Activated T-cell treated with anti-CD3 and anti-CD28 coated beads for 48 hours (primary cell): Measurements from ENCODE around the gene GABPA.
"Not testable (repeated sequence)": the region's sequence is repeated elsewhere in the genome, so short reads cannot be mapped to it uniquely, and the experiment has no call there.

ENCODE experiments used
- DNase-seq: peaks from one replicate; pipeline ENCODE4 v3.0.0-alpha.2; 2020; ENCODE audit warnings: low read depth

GABPA gene

GRCh38 chr21:25734904-25735645 lies at the start of gene GABPA, which contains the start of gene ATP5PF:
TSS of gene GABPA (plus strand) at chr21:25734972. CDS start at chr21:25741599, 6,627 bp downstream.
TSS of gene ATP5PF (minus strand) at chr21:25734904. CDS start at chr21:25729794, 5,110 bp downstream.
- DNase-seq = peak; percentile 97

DNA sequence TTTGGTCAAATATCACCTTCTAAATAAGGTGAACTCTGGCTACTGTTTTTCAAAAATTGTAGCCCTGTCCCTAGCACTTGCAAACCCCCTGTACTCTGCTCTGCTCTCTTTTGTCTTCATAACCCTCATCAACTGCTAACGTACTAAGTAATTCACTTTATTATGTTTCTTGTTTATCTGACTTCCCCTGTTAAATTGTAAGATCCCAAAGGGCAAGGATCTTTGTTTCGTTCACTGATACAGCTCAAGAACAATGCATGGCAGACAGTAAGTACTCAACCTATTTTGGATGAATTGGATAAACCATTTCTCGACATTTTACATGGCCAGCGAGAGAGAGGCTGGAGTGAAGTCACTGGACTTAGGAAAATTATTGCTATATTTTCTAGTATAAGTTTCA lies 47.0 kb upstream of the GABPA start:
- no peak for DNase-seq

DNA sequence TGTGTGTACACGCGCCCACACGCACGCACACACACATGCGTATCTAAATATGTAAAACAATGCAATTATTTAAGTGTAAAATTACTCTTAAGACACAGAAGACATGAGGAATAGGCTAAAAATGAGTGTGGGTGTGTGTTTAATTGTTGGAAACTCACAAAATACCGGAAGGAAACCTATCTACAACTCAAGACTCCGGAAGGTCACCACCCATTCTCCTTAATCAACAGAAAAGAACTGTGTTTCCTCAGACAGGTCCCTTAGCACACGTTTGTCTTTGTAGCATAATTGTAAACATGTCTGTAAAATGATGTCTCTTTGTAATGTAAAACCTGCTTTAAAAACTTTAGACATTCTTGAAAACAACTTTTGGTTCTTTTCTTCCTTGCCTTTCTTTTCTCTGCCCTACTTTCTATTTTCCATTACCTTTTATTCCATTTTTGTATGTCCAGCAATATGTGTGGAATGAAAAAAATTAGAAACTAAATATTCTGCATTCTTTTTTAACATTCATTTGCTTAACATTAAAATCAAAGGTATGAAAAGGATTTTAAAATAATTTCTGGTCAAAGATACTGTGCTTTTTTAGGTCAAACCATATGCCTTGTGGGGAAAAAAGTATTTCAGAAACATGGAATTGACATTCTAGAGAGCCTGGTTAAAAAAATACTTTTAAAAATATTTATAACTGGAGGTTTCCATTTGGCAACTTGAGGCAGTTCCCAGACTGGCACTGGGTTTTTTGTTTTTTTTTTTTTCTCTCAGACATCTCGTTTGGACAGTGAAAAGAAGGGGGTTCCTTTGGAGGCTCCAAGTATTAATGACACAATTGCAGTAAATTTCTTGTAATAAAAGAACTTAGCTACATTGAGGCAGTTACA lies 46.3 kb upstream of the GABPA start:
- DNase-seq = no peak

DNA sequence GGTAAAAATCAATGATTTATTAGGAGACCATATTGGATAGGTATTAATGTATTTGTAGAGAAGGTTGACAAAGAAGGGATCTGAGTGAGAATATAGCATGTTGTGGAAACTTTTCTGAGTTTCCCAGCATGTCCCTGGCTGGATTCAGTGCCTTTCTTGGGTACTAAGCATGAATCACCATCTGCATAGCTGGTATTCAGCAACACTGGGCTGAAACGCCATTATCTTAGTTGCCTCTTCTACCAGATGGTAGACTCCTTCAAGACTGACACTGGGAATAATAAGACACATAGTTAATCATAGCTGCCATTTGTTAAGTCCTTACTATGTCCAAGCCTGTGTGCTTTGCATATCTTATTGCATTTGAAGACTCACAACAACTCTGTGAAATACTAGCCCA lies 45.5 kb upstream of the GABPA start:
- DNase-seq = no peak

GRCh38 chr21:25691976-25692375 lies 42.8 kb upstream of the GABPA start:
- no peak for DNase-seq

- not testable (repeated sequence) for DNase-seq
Measured at GRCh38 chr21:25695461-25695860, 39.3 kb upstream of the GABPA start.

DNA sequence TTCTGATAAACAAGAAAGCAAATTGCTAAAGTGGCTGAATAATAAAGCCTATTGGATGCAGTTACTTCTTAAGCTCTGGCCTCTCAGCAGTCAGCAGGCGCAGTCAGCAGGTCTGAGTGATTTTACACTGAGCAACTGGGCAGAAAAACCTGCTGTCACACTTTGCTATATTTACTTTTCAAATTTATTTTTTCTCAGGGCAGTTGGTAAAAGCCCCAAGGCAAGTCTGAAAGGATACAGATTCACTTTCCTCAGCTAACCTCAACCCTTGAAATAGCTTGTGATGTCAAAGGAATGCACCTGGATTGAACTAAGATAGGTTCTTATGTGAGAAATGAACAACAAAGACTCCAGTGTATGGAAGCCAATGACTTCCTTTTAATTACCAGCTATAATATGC lies 34.0 kb upstream of the GABPA start:
- no peak for DNase-seq

DNA sequence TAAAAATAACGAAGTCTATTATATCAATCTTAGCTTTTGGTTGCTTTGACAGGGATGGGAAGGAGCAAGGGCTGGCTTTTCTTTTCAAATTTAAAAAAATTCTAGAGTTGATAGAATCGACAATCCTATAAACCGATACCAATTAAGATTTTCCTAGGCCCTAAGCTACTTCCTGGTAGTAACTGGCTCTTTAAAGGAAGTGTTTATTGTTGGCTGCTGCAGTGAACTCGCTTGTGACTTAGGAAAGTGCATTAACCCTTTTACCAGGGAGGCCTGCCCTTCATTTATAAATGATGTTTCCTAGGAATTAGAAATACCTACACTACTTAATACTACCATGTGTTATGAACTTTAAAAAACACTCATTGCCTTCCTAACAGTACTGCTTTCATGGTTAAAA lies 33.2 kb upstream of the GABPA start:
- no peak for DNase-seq

DNA sequence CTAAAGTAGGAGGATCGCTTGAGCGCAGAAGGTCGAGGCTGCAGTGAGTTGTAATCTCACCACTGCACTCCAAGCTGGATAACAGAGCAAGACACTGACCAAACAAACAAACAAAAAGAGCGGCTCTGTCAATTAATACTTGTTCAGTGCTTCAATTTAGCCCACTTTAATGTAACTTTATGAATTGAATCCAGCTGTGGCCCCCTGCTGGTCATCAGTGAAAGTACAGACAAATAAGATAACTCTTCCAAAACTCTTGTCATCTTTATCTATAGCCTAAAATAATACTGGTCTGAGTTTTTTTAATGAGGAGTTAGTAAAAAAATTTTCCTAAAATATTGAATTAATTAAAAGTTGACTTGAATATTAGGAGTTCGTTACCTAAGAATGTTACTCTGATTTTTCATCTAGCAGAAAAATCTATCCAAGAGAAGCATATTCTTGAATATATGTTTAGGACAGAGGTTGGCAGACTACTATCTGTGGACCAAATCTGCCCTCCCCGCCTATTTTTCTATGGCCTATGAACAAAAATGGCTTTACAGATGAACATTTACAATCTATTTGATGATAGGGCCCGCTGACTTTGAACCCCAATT lies 26.2 kb upstream of the GABPA start:
- peak; percentile 12 for DNase-seq

GRCh38 chr21:25709684-25710265 lies 25.0 kb upstream of the GABPA start:
- no peak for DNase-seq

DNA sequence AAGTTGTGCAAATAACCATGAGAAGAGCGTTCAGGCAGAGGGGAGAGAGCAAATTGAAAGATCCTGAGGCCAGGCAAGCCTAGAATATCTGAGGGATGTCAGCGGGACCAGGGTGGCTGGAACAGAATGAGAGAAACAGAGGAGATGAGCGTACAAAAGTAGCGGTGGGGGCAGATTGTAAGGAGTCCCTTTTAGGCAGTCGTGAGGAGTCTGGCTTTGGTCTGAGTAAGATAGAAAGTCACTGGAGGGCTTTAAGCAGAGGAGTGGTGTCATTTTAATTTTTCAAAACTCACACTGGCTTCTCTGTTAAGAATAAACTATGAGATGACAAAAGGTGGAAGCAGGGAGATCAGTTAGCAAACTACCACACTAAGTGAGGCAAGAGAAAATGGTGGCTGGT lies 24.2 kb upstream of the GABPA start:
- no peak for DNase-seq

DNA sequence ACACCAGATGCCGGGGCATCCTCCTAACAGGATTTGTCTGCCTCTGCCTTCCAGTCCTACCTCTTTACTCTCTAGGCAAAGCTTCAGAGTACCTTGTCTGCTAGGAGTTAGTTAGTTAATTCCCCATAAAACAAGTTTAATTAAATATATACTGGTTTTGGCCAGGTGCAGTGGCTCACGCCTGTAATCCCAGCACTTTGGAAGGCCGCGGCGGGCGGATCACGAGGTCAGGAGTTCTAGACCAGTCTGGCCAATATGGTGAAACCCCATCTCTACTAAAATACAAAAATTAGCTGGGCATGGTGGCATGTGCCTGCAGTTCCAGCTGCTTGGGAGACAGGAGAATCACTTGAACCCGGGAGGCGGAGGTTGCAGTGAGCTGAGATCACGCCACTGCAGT lies 20.7 kb upstream of the GABPA start:
- not testable (repeated sequence) for DNase-seq

GRCh38 chr21:25717491-25718147 lies 17.2 kb upstream of the GABPA start:
- DNase-seq = no peak

DNA sequence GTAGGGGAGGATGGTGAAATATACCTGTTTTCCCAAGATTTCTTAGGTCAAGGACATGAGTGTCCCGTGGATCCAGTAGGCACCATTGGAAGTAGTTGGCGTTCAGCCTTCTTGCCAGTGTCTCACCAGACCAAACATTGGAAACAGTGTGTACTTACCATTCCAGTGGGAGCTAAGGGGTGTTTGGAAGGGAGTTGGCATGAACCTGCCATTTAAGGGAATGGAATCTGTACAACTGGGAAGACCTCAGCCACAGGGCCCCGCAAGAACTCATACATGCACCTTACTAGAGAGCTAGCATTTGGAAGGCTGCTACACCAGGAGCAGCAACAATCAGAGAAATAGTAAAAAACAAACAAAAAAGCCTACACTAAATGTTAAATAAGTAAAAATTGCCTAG lies 12.8 kb upstream of the GABPA start:
- no peak for DNase-seq

GRCh38 chr21:25722631-25723030 lies 12.1 kb upstream of the GABPA start:
- no peak for DNase-seq

GRCh38 chr21:25732091-25732760 lies 2.5 kb upstream of the GABPA start:
- no peak for DNase-seq

GRCh38 chr21:25733859-25734653 lies 716 bp upstream of the GABPA start:
- DNase-seq = peak; percentile 30

DNA sequence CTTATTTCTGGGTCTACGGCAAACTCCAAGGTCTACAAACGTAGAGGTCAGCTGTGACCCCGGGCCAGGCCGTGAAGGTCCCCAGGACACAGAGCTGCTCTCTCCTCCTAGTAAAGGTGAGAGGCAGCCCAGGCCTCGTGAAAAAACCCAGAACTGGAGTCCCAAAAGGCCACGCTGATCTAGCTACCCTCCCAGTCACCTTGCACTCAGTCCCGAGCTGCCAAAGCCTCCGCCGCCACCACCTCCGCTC lies 193 bp upstream of the GABPA start:
- no peak for DNase-seq

- DNase-seq = peak; percentile 71
Measured at GRCh38 chr21:25735646-25736597, 1.1 kb downstream of the GABPA start.

- no peak for DNase-seq
Measured at GRCh38 chr21:25737421-25737820, 2.6 kb downstream of the GABPA start.
